Thoracic aorta (tissue), 2 donors: Measurements from ENCODE around the gene SYF2. TPM values are rescaled to one million over a fixed set of nuclear protein-coding genes. Genes with fewer than 3 reads are reported as not detected.
"Not testable (repeated sequence)": the region's sequence is repeated elsewhere in the genome, so short reads cannot be mapped to it uniquely, and the experiment has no call there.

ENCODE experiments used
- ATAC-seq: fragments of 150-250 bp; one replicate; pipeline ENCODE4 v1.8.0; 2017; ENCODE audit warnings: low read depth; ENCODE audit not compliant: insufficient number of reproducible peaks, low FRiP score
- DNase-seq: peaks from one replicate; pipeline ENCODE4 v3.0.0-alpha.2; 2020; ENCODE audit warnings: low spot score
- H3K27ac ChIP-seq, 2 donors: fragments of 200-600 bp; sonication (generic); 1 replicate in 1 of 2; 2 replicates in 1 of 2; pipeline ENCODE4 v1.5.1; 2016; ENCODE audit warnings: mild to moderate bottlenecking in 2 of 2, moderate library complexity in 2 of 2
- H3K27me3 ChIP-seq: fragments of 200-600 bp; sonication (generic); replicated peaks from 2 replicates; pipeline ENCODE4 v1.6.0; 2016; ENCODE audit warnings: mild to moderate bottlenecking; ENCODE audit not compliant: insufficient read depth
- H3K36me3 ChIP-seq: fragments of 200-600 bp; sonication (generic); one replicate; pipeline ENCODE4 v1.5.1; 2016
- H3K4me1 ChIP-seq, 2 donors: fragments of 200-600 bp; sonication (generic); 1 replicate in 1 of 2; 2 replicates in 1 of 2; pipeline versions ENCODE4 v1.5.1 to v1.6.0; 2016; ENCODE audit warnings: low read depth in 2 of 2, mild to moderate bottlenecking in 1 of 2; ENCODE audit not compliant: control insufficient read depth in 1 of 2
- H3K4me3 ChIP-seq: fragments of 200-600 bp; sonication (generic); 2 replicates; pipeline ENCODE4 v1.5.1; 2016; ENCODE audit warnings: mild to moderate bottlenecking
- H3K9me3 ChIP-seq: fragments of 200-600 bp; sonication (generic); 2 replicates; pipeline ENCODE4 v1.5.1; 2016
- total RNA-seq, 2 donors: library from RNA; depleted of rRNA; stranded (reverse); fragments of >200 nt; gene quantifications; one replicate each; pipeline versions ENCODE4 v1.1.0 to v1.2.3, GENCODE V29; 2016
- TF ChIP-seq, protein P1 (sequence below): fragments of 200-600 bp; sonication (generic); IDR thresholded peaks from one replicate; pipeline ENCODE4 v1.5.1; 2019; ENCODE audit warnings: antibody characterized with exemption

Gene SYF2
- 10 to 100 TPM; 34.9 to 53.9 TPM for total RNA-seq

DNA sequence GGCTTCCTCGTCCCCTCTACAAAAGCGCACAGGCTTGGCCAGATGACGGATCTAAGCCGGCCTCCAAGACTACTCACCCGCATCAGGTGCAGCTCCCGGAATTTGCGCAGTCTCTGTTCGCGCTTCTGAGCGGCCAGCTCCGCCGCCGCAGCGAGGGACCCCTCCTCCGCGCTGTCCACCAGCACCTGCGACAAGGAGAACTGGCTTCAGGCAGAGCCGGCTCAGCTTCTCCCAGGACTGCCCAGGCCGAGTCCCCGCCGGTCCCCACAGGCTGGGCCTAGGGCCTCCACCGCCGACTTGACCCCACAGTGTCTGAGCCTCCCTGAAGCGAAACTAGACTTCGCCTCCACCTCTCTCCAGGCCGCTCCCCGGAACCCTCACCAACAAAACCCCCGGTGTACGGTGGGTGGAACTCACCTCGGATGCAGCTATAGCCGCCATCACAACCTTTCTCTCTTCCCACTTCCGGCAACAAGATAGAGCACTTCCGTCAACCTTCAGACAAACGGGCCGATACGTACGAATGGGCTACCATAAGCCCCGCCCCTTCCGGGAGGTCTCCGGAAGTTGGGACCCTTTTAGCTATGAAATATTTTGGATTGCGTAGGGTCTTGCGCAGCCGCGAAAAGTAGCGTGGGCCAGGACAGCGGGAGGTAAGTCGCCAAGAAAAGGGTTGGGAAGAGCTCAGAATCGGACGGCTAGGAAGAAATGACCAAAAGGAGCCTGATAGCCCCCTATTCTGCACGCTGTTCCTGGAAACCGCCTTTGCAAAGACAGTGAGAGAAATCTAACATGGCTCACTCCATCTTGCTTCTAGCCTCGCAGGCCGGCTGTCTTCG lies at the start of gene SYF2:
Gene SYF2 (minus strand): TSS at position 476 of the 839 bp plus-strand sequence. CDS start 35 bp downstream, at position 441.
- TF ChIP-seq, protein P1, sequence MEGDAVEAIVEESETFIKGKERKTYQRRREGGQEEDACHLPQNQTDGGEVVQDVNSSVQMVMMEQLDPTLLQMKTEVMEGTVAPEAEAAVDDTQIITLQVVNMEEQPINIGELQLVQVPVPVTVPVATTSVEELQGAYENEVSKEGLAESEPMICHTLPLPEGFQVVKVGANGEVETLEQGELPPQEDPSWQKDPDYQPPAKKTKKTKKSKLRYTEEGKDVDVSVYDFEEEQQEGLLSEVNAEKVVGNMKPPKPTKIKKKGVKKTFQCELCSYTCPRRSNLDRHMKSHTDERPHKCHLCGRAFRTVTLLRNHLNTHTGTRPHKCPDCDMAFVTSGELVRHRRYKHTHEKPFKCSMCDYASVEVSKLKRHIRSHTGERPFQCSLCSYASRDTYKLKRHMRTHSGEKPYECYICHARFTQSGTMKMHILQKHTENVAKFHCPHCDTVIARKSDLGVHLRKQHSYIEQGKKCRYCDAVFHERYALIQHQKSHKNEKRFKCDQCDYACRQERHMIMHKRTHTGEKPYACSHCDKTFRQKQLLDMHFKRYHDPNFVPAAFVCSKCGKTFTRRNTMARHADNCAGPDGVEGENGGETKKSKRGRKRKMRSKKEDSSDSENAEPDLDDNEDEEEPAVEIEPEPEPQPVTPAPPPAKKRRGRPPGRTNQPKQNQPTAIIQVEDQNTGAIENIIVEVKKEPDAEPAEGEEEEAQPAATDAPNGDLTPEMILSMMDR, result no peak
- peaks cover 23% of the 10 kb centered on the region for H3K36me3 ChIP-seq
- H3K27ac ChIP-seq, result peak within 1 kb of the TSS; percentile 85 to 94
- ATAC-seq (peak; percentile 94), DNase-seq (peak; percentile 75)
- no peaks in the 10 kb centered on the region for H3K9me3 ChIP-seq
- H3K27me3 ChIP-seq, result no peaks in the 10 kb centered on the region
- peak within 1 kb of the TSS; percentile 83 for H3K4me3 ChIP-seq
- H3K4me1 ChIP-seq, result peaks cover 15 to 23% of the 10 kb centered on the region in 2 donors

DNA sequence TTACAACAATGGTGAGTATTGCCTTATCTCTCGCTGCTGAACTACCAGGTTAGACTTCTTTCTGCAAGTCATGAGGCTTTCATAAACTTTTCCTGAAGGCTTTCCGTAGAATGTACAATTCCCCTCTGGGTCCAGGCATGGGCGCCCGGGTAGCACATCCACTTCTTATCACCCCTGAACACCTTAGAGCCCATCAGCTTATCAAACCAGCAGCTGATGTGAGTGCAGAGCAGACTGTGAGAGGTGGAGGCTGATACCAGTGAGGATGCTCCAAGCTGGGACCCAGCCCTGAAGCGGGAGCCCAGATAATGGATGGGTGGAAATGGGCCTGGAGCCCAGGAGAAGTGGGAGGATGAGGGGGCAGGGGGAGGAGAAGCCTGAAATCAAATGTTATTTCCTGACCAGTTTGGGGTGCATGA lies 47.4 kb upstream of the SYF2 start:
- not testable (repeated sequence) for DNase-seq, H3K4me1 ChIP-seq, ATAC-seq, H3K27ac ChIP-seq, H3K36me3 ChIP-seq, H3K4me3 ChIP-seq, H3K27me3 ChIP-seq, H3K9me3 ChIP-seq

DNA sequence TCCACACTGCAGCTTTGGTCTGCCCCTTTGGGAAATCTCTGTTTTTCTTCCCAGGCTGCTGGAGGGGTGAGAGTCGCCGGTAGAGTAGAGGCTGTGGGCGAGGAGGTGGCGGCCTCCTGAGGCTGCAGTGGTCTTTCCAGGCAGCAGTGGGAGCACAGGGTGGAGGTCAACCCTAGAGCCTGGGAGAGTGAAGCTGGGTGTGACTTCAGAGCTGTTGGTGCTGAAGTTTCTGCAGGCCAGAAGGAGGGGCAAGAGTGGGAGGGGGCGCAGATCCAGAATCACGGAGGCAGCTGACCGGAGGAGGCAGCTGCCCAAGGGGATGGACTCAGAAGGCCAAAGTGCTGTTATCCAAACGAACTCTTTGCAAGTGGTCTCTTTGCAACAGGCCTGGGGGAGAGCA lies 46.5 kb upstream of the SYF2 start:
- not testable (repeated sequence) for H3K27me3 ChIP-seq, H3K4me1 ChIP-seq, DNase-seq, H3K9me3 ChIP-seq, H3K27ac ChIP-seq, ATAC-seq, H3K36me3 ChIP-seq, H3K4me3 ChIP-seq

DNA sequence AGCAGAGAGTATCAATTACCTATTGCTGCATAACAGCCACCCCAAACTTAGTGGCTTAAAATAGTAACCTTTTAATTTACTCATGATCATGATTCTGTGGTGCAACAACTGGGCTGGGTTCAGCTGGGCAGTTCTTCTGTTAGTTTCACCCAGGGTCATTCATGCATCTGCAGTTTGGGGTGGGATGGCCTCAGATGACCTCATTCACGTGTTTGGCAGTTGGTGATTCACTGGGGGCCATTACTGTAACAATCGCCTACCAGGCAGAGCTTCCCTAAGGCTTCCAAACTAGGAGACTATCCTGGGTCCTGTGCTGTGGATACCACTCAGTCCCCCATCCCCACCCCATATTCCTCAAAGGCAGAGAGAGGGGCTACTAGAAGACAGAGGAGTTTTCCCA lies 46.1 kb upstream of the SYF2 start:
- H3K27ac ChIP-seq, H3K9me3 ChIP-seq, H3K27me3 ChIP-seq, ATAC-seq, H3K4me1 ChIP-seq, DNase-seq, H3K36me3 ChIP-seq, H3K4me3 ChIP-seq: not testable (repeated sequence)

DNA sequence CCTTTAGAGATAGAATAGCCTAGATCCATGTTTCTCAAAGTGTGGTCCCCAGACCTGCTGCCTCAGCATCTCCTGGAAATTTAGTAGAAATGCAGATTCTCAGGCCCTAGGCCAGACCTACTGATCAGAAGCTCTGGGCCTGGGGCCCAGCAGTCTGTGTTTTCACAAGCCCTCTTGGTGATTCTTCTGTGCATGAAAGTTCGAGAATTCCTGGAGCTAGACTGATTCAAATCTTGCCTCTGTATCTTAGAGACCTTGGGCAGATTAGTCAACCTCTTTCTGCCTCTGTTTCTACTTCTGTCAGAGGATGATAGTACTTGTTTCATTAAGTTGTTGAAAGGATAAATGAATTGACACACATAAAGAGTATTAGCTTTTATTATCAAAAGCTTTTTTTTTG lies 45.0 kb upstream of the SYF2 start:
- DNase-seq, H3K27ac ChIP-seq, H3K9me3 ChIP-seq, H3K4me3 ChIP-seq, H3K36me3 ChIP-seq, ATAC-seq, H3K27me3 ChIP-seq, H3K4me1 ChIP-seq: not testable (repeated sequence)

DNA sequence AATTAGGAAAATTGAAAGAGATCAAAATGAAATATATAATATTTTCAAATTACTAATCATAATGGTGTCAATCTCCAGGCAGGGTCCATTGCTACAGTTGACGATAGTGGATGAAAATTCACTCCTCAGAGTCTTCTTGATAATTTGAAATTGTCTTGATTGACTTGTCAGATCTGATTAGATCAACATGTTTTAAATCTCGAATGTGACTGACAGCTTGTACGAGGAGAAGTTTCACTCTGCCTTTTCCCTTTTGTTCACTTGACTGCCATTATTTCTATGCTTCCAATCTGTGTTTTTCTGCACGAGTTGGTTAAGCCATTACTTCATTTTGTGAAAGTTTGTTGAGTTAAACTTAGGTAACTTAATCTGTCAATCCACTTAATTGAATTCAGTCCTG lies 43.3 kb upstream of the SYF2 start:
- not testable (repeated sequence) for H3K27ac ChIP-seq, ATAC-seq, H3K27me3 ChIP-seq, H3K4me3 ChIP-seq, DNase-seq, H3K36me3 ChIP-seq, H3K9me3 ChIP-seq, H3K4me1 ChIP-seq

DNA sequence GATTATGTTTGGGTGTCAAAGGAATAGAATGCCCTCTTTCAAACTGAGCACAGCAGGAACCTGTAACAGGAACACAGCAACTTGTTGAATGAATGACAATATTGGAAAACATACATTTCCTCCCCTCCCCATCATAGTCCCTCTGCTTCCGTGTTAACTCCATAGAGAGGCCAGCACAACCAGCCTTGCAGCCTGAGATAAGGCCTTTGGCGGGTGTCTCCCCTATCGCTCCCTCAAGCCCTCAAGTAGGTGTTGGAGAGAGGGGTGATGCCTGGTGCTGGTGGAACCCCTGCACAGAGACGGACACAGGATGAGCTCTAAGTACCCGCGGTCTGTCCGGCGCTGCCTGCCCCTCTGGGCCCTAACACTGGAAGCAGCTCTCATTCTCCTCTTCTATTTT lies 39.9 kb upstream of the SYF2 start, which contains the start of gene RHD:
Gene RHD (plus strand): TSS at position 272 of the 400 bp plus-strand sequence. CDS start 39 bp downstream, at position 311.
- not testable (repeated sequence) for H3K4me3 ChIP-seq, DNase-seq, H3K27me3 ChIP-seq, H3K36me3 ChIP-seq, ATAC-seq, H3K9me3 ChIP-seq, H3K27ac ChIP-seq, H3K4me1 ChIP-seq

DNA sequence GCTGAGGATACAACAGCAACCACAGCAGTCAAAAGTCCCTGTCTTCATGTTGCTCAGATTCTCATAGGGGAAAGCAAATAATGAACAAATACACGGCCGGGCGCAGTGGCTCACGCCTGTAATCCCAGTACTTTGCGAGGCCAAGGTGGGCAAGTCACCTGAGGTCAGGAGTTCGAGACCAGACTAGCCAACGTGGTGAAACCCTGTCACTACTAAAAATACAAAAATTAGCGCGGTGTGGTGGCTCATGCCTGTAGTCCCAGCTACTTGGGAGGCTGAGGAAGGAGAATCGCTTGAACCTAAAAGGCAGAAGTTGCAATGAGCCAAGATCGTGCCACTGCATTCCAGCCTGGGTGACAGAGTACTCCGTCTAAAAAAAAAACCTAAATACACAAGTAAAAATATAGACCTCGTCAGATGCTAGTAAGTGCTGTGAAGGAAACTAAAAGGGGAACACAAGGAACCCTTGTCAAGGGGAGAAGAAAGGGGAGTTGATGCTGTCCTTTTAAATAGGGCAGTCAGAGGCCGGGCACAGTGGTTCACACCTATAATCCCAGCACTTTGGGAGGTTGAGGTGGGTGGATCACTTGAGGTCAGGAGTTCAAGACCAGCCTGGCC lies 36.0 kb upstream of the SYF2 start:
- H3K27me3 ChIP-seq, ATAC-seq, H3K9me3 ChIP-seq, DNase-seq, H3K36me3 ChIP-seq, H3K4me1 ChIP-seq: not testable (repeated sequence)
- Histone ChIP-seq H3K27ac (peak overlapping the region; percentile 77 to 78), H3K4me3 (peak overlapping the region; percentile 80)

DNA sequence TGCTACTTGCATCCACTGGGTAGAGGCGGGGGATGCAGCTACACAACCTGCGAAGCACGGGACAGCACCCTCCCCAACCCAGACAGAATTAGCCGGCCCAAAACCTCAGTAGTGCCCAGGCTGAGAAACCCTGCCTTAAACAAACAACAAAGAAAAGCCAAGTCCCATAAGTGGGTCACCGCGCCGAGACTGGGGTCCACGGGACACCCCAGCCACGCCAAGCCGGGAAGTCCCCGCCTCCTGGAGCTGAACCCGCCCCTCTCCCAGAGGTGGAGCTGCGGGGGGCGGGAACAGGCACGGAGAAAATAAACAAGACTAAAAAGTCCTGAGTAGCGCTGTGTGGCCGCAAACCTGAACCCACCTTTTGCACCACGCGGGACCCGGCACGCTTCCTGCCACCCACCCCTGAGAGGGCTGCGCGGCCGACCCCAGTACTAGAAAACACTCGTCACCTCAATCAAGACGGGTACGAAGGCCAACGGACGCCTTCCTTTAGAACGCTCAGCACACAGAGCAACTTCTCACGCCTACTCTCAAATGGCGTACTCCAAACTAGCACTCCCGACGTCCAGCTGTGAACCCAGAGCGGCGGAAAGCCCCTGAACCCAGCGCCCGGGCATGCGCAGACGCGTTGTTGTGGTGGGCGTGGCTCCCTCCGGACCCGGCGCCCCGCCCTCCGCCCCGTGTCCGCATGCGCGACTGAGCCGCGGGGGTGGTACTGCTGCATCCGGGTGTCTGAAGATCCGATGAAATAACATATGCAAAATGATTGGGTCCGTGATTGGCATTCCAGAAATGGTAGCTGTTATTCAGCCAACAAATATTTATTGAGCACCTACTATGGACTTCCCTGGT lies 35.2 kb upstream of the SYF2 start:
- H3K36me3 ChIP-seq, H3K9me3 ChIP-seq, H3K4me1 ChIP-seq, H3K27me3 ChIP-seq: not testable (repeated sequence)
- peak overlapping the region; percentile 80 for H3K4me3 ChIP-seq
- ATAC-seq, result peak; percentile 94
- H3K27ac ChIP-seq, result peak overlapping the region; percentile 77 to 78
- DNase-seq, result peak; percentile 31

DNA sequence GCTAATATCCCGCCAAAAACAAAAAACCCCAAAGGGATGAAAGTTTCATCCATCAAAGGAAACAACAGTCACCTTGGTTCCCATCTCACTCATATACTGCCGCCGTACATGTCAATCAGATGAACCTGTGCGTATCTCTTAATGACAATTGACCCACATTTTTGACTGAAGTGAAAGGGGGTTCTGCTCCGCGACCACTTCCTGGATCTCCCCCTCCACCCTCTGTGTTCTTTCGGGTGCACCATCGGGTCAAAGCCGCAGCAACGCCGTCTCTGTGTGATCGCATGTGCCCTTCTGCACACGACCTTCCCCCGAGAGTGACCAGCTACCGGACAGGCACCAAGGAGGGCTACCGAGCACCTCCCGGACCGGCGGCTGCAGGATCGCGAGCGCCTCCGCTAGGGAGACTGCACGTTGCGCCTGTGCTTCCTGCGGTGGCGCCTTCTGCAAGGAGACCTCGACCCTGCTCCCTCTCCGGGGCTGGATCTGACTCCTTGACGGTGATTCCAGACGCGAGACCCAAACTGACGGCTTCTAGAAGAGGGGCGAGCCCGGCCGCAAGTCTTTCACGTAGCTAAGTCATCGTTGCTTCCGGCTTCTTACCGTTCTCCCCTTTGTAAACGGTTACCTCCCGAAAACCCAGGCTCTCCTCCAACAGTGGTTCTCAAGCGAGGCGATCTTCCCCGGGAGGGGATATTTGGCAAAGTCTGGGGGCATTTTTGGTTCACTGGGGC lies 34.4 kb upstream of the SYF2 start:
- ATAC-seq, result peak; percentile 19
- H3K4me3 ChIP-seq, result peak overlapping the region; percentile 80
- H3K27ac ChIP-seq, result peak overlapping the region in 1 of 2 donors; percentile 77

More for the DNA sequence above, 34.4 kb upstream of the SYF2 start:
- not testable (repeated sequence) for H3K9me3 ChIP-seq, H3K27me3 ChIP-seq, DNase-seq, H3K4me1 ChIP-seq, H3K36me3 ChIP-seq
